Trophoblast cell (in vitro differentiated cells and primary cell): ENCODE results near the gene DENND4C.

ENCODE experiments used
- DNase-seq, 2 donors: peaks; one replicate each; pipeline ENCODE4 v3.0.0-alpha.2; 2016
- H2AFZ ChIP-seq: 2 replicates; pipeline ENCODE4 v1.6.1; 2013; ENCODE audit warnings: low read length, moderate library complexity, mild to moderate bottlenecking; ENCODE audit not compliant: insufficient read depth, poor library complexity
- H2AK5ac ChIP-seq: 2 replicates; pipeline ENCODE4 v1.6.1; 2013; ENCODE audit warnings: mild to moderate bottlenecking, low read length
- H2BK120ac ChIP-seq: 2 replicates; pipeline ENCODE4 v1.6.1; 2013; ENCODE audit warnings: low read length, mild to moderate bottlenecking, moderate library complexity; ENCODE audit not compliant: insufficient read depth, poor library complexity
- H2BK12ac ChIP-seq: 2 replicates; pipeline ENCODE4 v1.6.1; 2013; ENCODE audit warnings: mild to moderate bottlenecking, low read length, moderate library complexity
- H2BK5ac ChIP-seq: 2 replicates; pipeline ENCODE4 v1.6.1; 2013; ENCODE audit warnings: low read length, low read depth, moderate library complexity, mild to moderate bottlenecking; ENCODE audit not compliant: poor library complexity
- H3K14ac ChIP-seq: 2 replicates; pipeline ENCODE4 v1.6.1; 2013; ENCODE audit warnings: mild to moderate bottlenecking, low read length
- H3K18ac ChIP-seq: 2 replicates; pipeline ENCODE4 v1.6.1; 2013; ENCODE audit warnings: mild to moderate bottlenecking, low read length
- H3K23ac ChIP-seq: 2 replicates; pipeline ENCODE4 v1.6.1; 2013; ENCODE audit warnings: low read length
- H3K27ac ChIP-seq: 2 replicates; pipeline ENCODE4 v1.5.1; 2013; ENCODE audit warnings: low read depth, mild to moderate bottlenecking, inconsistent platforms, low read length, moderate library complexity
- H3K27me3 ChIP-seq: 2 replicates; pipeline ENCODE4 v1.6.1; 2013; ENCODE audit warnings: inconsistent platforms, mild to moderate bottlenecking, low read length, moderate library complexity; ENCODE audit not compliant: insufficient read depth
- H3K36me3 ChIP-seq, 2 experiments: 1 replicate in 1 of 2; 2 replicates in 1 of 2; pipeline ENCODE4 v1.6.1; 2013; ENCODE audit warnings: low read length in 2 of 2, mild to moderate bottlenecking in 2 of 2, moderate library complexity in 1 of 2; ENCODE audit not compliant: insufficient read depth in 2 of 2, control insufficient read depth in 1 of 2
- H3K4ac ChIP-seq: 2 replicates; pipeline ENCODE4 v1.6.1; 2013; ENCODE audit warnings: low read depth, mild to moderate bottlenecking, low read length, moderate library complexity
- H3K4me1 ChIP-seq, 2 experiments: 1 replicate in 1 of 2; 2 replicates in 1 of 2; pipeline ENCODE4 v1.6.1; 2013; ENCODE audit warnings: low read length in 2 of 2, mild to moderate bottlenecking in 2 of 2, moderate library complexity in 1 of 2; ENCODE audit not compliant: insufficient read depth in 2 of 2, control insufficient read depth in 1 of 2
- H3K4me2 ChIP-seq: 2 replicates; pipeline ENCODE4 v1.6.1; 2013; ENCODE audit warnings: inconsistent platforms, mild to moderate bottlenecking, low read length, moderate library complexity
- H3K4me3 ChIP-seq: 2 replicates; pipeline ENCODE4 v1.5.1; 2013; ENCODE audit warnings: mild to moderate bottlenecking, low read depth, low read length, inconsistent platforms
- H3K79me1 ChIP-seq: one replicate; pipeline ENCODE4 v1.6.1; 2013; ENCODE audit warnings: low read length
- H3K79me2 ChIP-seq: 2 replicates; pipeline ENCODE4 v1.6.1; 2013; ENCODE audit warnings: low read length, mild to moderate bottlenecking; ENCODE audit not compliant: control insufficient read depth, insufficient read depth, poor library complexity
- H3K9ac ChIP-seq: 2 replicates; pipeline ENCODE4 v1.6.1; 2013; ENCODE audit warnings: mild to moderate bottlenecking, low read length
- H3K9me3 ChIP-seq: 2 replicates; pipeline ENCODE4 v1.6.1; 2013; ENCODE audit warnings: low read depth, mild to moderate bottlenecking, control low read depth, inconsistent platforms, low read length; ENCODE audit not compliant: insufficient read depth
- H4K12ac ChIP-seq: 2 replicates; pipeline ENCODE4 v1.6.1; 2013; ENCODE audit warnings: low read depth, mild to moderate bottlenecking, low read length, moderate library complexity
- H4K8ac ChIP-seq: 2 replicates; pipeline ENCODE4 v1.6.1; 2013; ENCODE audit warnings: low read depth, mild to moderate bottlenecking, low read length, moderate library complexity
- H4K91ac ChIP-seq: one replicate; pipeline ENCODE4 v1.6.1; 2013; ENCODE audit warnings: low read depth, mild to moderate bottlenecking, low read length, moderate library complexity
- WGBS: extraction: QIAGEN DNeasy Blood & Tissue Kit; methylation state at CpG from one replicate; pipeline ENCODE4 v1.1.7; 2013; ENCODE audit warnings: missing lambda C conversion rate; ENCODE audit not compliant: insufficient read length, insufficient coverage; ENCODE audit errors: extremely low coverage; 5-methylcytosine and 5-hydroxymethylcytosine counted together

Gene DENND4C

DNA sequence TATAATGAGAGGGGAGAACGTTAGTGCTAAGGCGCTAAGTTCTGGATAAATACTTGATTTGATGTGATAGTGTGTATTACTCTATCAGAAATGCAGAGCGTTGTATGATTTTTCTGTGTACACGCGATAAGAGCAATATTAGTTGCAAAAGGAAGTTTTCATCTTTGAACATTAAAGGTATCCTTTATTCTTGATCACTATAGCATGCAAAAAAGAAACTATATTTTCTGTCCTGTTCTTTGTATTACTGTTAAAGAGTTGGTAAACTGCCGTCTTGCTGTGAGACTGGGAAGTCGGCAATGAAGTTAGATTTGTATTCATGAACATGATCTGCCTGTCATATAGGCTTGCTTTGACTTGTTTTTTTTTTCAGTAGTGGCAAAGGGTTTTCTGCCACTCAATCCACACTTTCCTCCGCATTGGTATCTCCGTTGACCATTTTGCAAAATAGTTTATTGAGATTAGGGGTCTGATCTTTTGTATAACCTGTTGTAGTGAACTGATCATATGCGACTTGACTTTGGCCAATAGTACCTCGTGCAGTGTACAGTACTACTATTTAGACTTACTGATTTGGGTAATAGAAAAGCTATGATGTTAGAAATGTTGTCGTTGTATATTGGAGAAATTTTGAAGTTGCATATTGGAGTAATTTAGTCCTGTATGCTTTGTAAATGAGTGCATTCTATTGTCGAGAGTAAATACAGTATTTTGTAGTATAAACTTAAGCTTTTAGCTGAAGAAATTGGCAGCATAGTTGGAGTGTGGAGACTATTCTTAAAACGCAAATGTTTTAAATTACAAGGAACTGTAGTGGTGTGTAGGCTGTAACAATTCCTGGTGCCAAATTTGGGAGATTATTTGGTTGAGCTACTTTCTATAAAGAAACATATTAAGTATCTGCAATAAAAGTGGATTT is 1.7 kb downstream of the DENND4C start:
- Histone ChIP-seq H2BK120ac (no peak overlapping the region), H3K18ac (no peak overlapping the region), H3K4me1 (peaks cover 0 to 3% of the 10 kb centered on the region in 2 experiments), H3K79me1 (peaks cover 11% of the 10 kb centered on the region), H4K12ac (no peak overlapping the region), H2BK12ac (no peak overlapping the region), H3K4me3 (no peak overlapping the region), H3K79me2 (peaks cover 14% of the 10 kb centered on the region), H3K14ac (no peak overlapping the region), H3K36me3 (no peaks in the 10 kb centered on the region), H3K4ac (peak overlapping the region; percentile 89), H4K8ac (no peak overlapping the region), H3K9ac (no peak overlapping the region), H2AFZ (no peak overlapping the region), H3K27me3 (no peaks in the 10 kb centered on the region), H3K9me3 (no peaks in the 10 kb centered on the region), H2AK5ac (no peak overlapping the region), H3K4me2 (peak overlapping the region; percentile 72), H3K23ac (no peak overlapping the region), H4K91ac (no peak overlapping the region), H3K27ac (no peak overlapping the region), H2BK5ac (no peak overlapping the region)
- DNase-seq = no peak
- 100% methylated on average over 1 of the region's 14 CpGs for whole genome bisulfite sequencing

DNA sequence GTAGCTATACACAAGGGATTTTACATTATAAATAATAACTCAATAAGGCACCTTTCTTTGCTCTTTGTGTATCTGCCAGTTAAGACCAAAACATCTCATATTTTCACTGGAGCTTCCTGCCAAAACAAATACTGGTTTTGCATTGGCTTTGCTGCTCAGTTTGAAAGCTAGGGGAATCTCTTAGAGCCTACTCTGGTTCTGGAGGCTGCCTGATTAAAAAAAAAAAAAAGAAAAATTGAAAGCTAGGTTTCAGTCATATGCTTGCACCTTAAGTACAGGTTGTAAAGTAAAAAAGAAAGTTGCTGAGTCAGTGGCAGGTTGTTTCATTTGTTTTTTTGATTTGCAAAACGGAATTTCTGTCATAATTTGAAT is 2.3 kb downstream of the DENND4C start:
- H3K4ac ChIP-seq = no peak overlapping the region
- H3K79me2 ChIP-seq = peaks cover 16% of the 10 kb centered on the region
- H2AK5ac ChIP-seq = no peak overlapping the region
- H2BK12ac ChIP-seq = no peak overlapping the region
- H3K18ac ChIP-seq = no peak overlapping the region
- no peak overlapping the region for H2BK120ac ChIP-seq
- H4K12ac ChIP-seq = no peak overlapping the region
- H3K9me3 ChIP-seq = no peaks in the 10 kb centered on the region
- H4K91ac ChIP-seq = no peak overlapping the region
- no peaks in the 10 kb centered on the region for H3K27me3 ChIP-seq
- H3K14ac ChIP-seq = no peak overlapping the region
- WGBS = no CpG with 5 or more reads among the region's 1 CpG
- no peak overlapping the region for H4K8ac ChIP-seq
- peaks cover 0 to 3% of the 10 kb centered on the region in 2 experiments for H3K4me1 ChIP-seq
- DNase-seq = peak in 1 of 2 donors; percentile 25
- no peaks in the 10 kb centered on the region for H3K36me3 ChIP-seq
- no peak overlapping the region for H2AFZ ChIP-seq
- H3K79me1 ChIP-seq = peaks cover 11% of the 10 kb centered on the region
- H3K4me2 ChIP-seq = no peak overlapping the region
- H2BK5ac ChIP-seq = no peak overlapping the region
- H3K4me3 ChIP-seq = no peak overlapping the region
- H3K23ac ChIP-seq = no peak overlapping the region
- no peak overlapping the region for H3K9ac ChIP-seq
- no peak overlapping the region for H3K27ac ChIP-seq

GRCh38 chr9:19233344-19233743 is 2.9 kb downstream of the DENND4C start:
- Histone ChIP-seq H3K23ac (no peak overlapping the region), H3K79me1 (peaks cover 11% of the 10 kb centered on the region), H3K9me3 (no peaks in the 10 kb centered on the region), H3K4me2 (no peak overlapping the region), H3K4ac (peak overlapping the region; percentile 86), H4K12ac (no peak overlapping the region), H3K14ac (no peak overlapping the region), H3K18ac (no peak overlapping the region), H2BK12ac (no peak overlapping the region), H3K79me2 (peaks cover 16% of the 10 kb centered on the region), H3K4me3 (no peak overlapping the region), H2BK5ac (no peak overlapping the region), H4K8ac (peak overlapping the region; percentile 19), H3K36me3 (no peaks in the 10 kb centered on the region), H2AK5ac (no peak overlapping the region), H3K27me3 (no peaks in the 10 kb centered on the region), H2BK120ac (no peak overlapping the region), H3K4me1 (peaks cover 0 to 3% of the 10 kb centered on the region in 2 experiments), H4K91ac (no peak overlapping the region), H2AFZ (no peak overlapping the region), H3K9ac (no peak overlapping the region), H3K27ac (no peak overlapping the region)
- WGBS = no CpG with 5 or more reads among the region's 5 CpGs
- no peak for DNase-seq

GRCh38 chr9:19239955-19240354 is 9.5 kb downstream of the DENND4C start:
- Histone ChIP-seq H3K18ac (no peak overlapping the region), H3K79me1 (no peaks in the 10 kb centered on the region), H4K91ac (no peak overlapping the region), H3K9ac (no peak overlapping the region), H2BK5ac (no peak overlapping the region), H2AFZ (no peak overlapping the region), H3K4me2 (no peak overlapping the region), H3K9me3 (peaks cover 2% of the 10 kb centered on the region), H3K36me3 (peaks cover 0 to 3% of the 10 kb centered on the region in 2 experiments), H3K23ac (no peak overlapping the region), H2AK5ac (no peak overlapping the region), H3K79me2 (peaks cover 10% of the 10 kb centered on the region), H3K4me1 (no peaks in the 10 kb centered on the region), H3K4ac (peak overlapping the region; percentile 46), H4K8ac (no peak overlapping the region), H2BK12ac (no peak overlapping the region), H3K4me3 (no peak overlapping the region), H3K27ac (no peak overlapping the region), H3K14ac (no peak overlapping the region), H3K27me3 (no peaks in the 10 kb centered on the region), H4K12ac (no peak overlapping the region), H2BK120ac (no peak overlapping the region)
- no peak for DNase-seq
